ENCODE measurements around the gene CEP135.

GRCh38 chr4:56004235-56004634, 55.5 kb downstream of the CEP135 start:
- TF ChIP-seq EP300 (IDR thresholded peaks at IDR 0.05; ENCODE audit: borderline replicate concordance in 1 of 2, low read depth in 1 of 2, low read length in 1 of 2) (no peak), TCF12 (IDR thresholded peaks at IDR 0.05) (no peak), RAD21 (IDR thresholded peaks at IDR 0.05; ENCODE audit: low read length) (no peak), FOXJ3 (CRISPR knock-in tag; IDR thresholded peaks at IDR 0.05) (no peak), NRF1 (IDR thresholded peaks at IDR 0.05; ENCODE audit: low read depth, low read length) (no peak), REST (IDR thresholded peaks at IDR 0.05; ENCODE audit: low read depth, low read length) (no peak), POLR2AphosphoS5 (IDR thresholded peaks at IDR 0.05; ENCODE audit: low read depth, low read length) (no peak), GABPA (IDR thresholded peaks at IDR 0.05; ENCODE audit: low read depth) (no peak), PBX3 (IDR thresholded peaks at IDR 0.05) (no peak), JUND (IDR thresholded peaks at IDR 0.05) (no peak)
- TF ChIP-seq, protein P1, sequence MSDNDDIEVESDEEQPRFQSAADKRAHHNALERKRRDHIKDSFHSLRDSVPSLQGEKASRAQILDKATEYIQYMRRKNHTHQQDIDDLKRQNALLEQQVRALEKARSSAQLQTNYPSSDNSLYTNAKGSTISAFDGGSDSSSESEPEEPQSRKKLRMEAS (IDR thresholded peaks at IDR 0.05; ENCODE audit: low read depth) = no peak
- TF ChIP-seq, protein P2, sequence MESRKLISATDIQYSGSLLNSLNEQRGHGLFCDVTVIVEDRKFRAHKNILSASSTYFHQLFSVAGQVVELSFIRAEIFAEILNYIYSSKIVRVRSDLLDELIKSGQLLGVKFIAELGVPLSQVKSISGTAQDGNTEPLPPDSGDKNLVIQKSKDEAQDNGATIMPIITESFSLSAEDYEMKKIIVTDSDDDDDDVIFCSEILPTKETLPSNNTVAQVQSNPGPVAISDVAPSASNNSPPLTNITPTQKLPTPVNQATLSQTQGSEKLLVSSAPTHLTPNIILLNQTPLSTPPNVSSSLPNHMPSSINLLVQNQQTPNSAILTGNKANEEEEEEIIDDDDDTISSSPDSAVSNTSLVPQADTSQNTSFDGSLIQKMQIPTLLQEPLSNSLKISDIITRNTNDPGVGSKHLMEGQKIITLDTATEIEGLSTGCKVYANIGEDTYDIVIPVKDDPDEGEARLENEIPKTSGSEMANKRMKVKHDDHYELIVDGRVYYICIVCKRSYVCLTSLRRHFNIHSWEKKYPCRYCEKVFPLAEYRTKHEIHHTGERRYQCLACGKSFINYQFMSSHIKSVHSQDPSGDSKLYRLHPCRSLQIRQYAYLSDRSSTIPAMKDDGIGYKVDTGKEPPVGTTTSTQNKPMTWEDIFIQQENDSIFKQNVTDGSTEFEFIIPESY (IDR thresholded peaks at IDR 0.05; ENCODE audit: borderline replicate concordance, low read depth) = no peak
- TF ChIP-seq, protein P3, sequence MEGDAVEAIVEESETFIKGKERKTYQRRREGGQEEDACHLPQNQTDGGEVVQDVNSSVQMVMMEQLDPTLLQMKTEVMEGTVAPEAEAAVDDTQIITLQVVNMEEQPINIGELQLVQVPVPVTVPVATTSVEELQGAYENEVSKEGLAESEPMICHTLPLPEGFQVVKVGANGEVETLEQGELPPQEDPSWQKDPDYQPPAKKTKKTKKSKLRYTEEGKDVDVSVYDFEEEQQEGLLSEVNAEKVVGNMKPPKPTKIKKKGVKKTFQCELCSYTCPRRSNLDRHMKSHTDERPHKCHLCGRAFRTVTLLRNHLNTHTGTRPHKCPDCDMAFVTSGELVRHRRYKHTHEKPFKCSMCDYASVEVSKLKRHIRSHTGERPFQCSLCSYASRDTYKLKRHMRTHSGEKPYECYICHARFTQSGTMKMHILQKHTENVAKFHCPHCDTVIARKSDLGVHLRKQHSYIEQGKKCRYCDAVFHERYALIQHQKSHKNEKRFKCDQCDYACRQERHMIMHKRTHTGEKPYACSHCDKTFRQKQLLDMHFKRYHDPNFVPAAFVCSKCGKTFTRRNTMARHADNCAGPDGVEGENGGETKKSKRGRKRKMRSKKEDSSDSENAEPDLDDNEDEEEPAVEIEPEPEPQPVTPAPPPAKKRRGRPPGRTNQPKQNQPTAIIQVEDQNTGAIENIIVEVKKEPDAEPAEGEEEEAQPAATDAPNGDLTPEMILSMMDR (IDR thresholded peaks at IDR 0.05) = no peak
- TF ChIP-seq, protein P4, sequence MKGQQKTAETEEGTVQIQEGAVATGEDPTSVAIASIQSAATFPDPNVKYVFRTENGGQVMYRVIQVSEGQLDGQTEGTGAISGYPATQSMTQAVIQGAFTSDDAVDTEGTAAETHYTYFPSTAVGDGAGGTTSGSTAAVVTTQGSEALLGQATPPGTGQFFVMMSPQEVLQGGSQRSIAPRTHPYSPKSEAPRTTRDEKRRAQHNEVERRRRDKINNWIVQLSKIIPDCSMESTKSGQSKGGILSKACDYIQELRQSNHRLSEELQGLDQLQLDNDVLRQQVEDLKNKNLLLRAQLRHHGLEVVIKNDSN (IDR thresholded peaks at IDR 0.05; ENCODE audit: borderline replicate concordance, low read depth) = no peak

Measured in SK-N-SH (cell line).